UCSD-AML1 (cell line): ENCODE data around the gene PRPF6.

ENCODE experiments used
- DNase-seq: peaks from one replicate; lab custom pipeline; 2025; ENCODE audit not compliant: unreplicated experiment; lab: John Stamatoyannopoulos, UW

Gene PRPF6

DNA sequence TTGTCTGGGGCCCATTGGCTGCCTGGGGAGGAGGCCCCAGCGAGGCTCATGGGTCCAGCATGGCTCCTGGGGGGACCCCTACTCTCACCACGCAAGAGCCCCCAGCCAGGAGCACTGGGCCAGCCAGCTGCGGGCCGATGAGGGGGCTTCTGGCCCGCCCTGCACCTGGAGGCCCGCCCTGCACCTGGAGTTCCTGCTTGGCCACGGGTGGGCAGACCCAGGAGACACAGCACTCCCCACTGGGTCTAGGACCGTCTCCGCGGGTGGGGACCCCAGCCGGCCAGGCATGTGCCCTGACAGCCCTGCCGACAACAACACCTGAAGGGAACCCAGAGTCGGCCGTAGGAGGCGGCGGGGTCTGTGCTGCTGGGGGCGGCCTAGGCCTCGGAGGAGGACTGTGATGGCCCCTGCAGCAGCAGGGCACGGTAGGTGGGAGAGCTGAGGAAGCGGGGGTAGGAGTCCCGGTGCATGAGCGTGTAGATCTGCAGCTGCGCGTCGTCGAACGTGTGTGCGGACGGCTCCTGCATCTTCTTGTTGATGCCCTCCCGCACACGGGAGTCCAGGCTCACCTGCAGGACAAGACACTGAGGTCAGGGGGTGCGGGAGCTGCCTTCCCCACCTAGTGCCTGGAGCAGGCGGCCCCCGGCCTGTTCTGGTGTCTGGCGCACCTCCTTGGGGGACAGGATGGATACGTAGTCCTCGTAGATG, 92.7 kb downstream of the PRPF6 start:
- no peak for DNase-seq

DNA sequence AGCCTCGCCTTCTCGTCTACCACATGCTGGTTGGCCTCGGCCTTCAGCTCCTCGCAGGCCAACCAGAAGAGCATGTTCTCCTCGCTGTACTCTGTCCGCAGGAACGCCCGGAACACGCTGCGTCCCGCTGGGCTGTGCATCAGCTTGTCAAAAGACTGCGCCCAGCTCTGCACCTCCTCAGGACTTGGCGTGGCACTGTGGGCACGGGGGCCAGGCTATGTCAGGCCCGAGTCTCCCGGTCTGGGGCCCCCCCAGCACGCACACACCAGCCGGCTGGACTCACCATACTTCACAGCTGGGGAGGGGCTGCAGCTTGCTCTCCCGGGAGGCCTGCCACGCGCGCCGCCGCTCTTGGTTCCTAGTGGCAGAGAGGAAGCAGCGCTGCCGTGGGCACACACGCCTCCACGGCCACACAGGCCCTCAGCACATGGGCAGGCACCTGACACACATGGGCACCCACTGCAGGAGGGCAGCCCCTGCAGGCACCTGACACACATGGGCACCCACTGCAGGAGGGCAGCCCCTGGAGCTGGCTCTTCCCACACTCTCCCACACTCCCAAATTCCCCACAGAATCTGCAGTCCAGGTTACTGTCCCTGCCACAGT, 93.4 kb downstream of the PRPF6 start:
- DNase-seq, result no peak

DNA sequence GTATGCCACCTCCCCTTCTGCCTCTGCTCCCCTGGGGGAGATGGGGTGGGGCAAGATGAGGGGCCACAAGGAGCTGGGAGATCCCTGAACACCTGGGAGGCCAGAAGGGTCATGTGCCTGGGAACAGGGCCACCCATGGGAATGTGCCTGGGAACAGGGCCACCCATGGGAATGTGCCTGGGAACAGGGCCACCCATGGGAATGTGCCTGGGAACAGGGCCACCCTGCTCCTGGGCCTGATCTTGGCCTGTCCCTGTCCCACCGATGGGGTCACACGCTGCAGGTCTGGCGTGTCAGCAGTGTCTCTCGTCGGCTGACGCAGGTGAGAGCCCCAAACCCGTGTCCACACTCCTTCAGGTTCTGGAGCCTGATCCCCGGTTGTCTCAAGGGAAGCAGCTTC, 94.0 kb downstream of the PRPF6 start:
- DNase-seq, result no peak

GRCh38 chr20:64075556-64075955, 94.6 kb downstream of the PRPF6 start:
- DNase-seq, result no peak

DNA sequence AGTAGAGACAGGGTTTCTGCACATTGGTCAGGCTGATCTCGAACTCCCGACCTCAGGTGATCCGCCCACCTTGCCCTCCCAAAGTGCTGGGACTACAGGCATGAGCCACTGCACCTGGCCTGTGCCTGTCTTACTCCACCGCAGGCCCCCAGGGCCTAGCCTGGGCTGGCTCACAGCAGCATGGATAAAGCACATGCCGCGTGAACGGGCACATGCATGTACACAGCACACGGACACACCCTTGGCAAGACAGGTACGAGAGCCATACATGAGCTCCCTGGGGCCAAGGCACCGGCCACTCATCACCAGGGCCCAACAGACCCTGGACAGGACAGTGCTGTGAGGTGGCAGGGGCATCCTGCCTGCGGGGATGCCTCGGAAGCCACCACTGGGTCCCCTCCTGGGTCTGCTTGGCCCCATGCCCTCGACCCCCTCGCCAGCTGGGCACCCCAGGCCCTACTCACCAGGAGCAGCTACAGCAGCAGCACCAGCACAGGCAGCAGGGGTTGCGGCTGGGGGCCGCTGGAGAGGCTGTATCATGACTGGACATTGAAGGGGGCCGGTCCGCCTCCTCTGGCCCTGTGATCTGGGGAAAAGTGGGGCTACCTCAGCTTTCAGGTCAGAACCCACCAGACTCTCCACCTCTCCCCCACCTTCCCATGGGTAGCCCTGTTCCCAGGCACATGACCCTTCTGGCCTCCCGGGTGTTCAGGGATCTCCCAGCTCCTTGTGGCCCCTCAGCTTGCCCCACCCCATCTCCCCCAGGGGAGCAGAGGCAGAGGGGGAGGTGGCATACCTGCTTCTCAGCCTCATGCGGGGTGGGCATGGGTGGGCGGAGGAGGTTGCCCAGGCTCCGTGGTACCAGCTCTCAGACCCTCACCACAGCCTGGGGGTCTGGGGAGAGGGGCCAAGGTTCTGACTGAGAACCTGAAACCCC, 95.4 kb downstream of the PRPF6 start:
- no peak for DNase-seq

DNA sequence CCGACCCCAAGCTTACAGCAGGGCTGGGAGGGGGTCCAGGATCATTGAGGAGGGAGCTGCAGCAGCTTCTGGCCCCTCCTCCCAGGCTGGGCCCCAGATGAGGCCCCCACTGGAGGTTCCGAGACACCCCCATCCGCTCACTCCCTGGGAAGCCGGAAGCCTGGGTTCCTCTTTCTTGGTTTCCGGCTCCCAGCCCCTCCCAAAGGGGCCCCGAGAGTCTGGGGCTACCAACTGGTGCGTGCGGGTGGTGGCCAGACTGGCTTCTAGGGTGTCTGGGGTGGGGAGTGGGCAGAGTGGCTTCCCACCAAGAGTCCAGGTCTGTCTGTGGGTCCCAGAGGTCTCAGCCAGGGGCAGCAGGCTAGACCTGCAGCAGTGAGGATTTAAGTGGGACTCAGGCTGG, 96.2 kb downstream of the PRPF6 start:
- DNase-seq, result peak; percentile 82

- DNase-seq, result no peak
These were observed 96.6 kb downstream of the PRPF6 start for GRCh38 chr20:64077541-64077875.

DNA sequence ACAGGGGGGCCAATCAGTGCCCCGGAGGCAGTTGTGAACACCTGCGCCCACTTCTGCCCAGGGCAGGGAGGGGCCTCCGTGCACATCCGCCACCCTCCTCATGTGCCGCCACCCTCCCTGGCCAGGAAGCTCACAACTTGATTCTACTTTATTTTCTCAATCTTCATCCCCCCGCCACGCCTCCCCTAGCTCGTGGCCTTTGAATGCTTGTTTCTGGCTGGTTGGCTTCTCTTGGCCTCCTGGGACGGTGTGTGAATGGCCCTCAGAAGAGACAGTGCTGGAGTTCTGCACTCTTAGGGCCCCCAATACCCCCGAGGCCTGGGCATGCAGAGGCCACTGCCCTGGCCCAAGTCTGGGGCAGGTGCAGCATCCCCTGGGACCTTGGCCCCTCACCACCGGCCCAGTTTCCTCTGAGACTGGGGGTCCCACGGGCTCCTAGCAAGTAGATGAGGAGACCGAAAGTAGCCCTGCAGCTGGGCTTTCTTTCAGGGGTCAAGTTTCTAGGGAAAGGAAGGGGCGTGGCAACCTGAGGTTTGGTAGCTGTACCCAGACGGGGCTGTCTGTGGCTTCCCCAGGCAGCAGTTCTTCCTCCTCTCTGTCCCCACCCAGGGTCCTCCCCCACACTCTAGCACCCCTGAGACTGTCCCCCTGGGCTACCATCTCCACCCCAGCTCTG, 97.1 kb downstream of the PRPF6 start:
- DNase-seq, result peak; percentile 75

GRCh38 chr20:64078934-64079272, 98.0 kb downstream of the PRPF6 start:
- DNase-seq, result no peak

DNA sequence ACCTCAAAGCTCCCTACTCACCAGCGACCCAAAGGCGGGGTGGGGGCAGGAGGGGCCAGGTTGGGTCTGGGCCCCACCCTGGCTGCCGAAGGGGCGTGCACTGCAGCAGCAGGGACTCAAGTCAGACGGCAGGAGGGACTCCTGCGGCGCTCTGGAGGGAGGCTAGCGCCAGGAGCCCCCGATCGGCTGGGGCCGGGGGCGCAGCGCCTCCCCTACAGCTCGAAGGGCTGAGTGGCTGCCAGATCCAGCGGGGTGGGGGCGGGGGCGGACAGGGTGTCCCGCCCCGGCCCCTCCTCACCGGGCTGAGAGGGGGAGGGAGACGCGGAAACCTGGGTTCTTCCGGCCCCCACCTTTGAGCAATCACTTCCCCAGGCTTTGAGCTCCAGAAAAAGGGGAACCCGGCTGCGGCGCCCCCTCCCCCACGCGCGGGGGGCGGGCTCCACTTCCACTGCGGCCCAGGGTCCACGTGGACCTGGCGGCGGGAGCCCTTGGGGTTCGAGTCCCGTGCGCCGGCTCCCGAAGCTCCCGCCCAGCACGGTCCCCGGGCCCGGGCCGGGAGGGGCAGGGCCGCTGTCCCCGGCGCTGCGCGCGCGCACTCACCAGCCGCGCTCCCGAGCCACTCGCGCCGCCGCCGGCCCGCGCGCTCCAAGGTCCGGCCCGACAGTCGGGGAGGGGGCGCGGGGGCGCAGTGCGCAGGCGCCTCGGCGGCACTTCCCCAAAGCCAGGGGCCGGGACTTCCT, 98.5 kb downstream of the PRPF6 start, which contains the start of gene RGS19:
TSS of gene RGS19 (minus strand) at position 246 of the 740 bp plus-strand sequence. CDS start 2,632 bp downstream, outside the sequence.
- peak; percentile 96 for DNase-seq

DNA sequence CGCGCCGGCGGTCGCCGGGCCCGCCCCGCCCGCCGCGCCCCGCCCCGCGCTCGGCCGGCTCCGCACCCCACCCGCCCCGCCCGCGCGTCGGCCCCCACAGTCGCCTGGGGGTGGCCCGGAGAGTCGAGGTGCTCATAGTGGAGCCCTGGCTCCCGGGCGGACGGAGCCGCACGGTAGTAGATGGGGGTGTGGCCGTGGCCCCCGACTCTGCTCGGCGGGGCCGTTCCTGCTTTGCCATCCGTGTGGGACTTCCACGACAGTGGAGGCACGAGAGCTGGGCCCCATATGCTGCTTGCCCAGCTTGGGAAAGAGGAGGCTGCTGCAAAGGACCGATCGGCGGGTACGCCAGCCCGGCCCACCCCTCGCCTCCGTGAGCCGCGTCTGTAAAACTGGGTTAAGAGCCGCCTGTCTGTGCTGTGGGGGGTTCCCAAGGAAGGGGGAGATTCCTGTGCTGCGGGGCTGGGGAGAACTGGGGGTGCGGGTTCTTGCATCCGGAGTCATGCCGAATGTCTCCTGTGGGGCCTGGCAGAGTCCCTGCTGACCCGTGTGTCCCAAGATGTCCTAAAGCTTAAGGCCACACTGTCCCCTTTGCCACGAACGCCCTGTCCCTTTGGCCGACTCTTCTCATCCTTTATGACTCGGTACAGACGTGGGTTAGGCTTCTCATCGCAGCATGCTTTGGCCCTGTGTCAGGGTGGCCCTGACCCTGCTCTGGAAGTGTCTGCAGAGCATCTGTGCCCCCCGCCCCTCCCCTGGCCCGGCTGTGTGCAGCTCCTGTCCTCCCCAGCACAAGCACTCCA, 99.3 kb downstream of the PRPF6 start, which contains the start of gene OPRL1:
TSS of gene OPRL1 (plus strand) at position 70 of the 800 bp plus-strand sequence. CDS start 12,639 bp downstream, outside the sequence.
- no peak for DNase-seq

GRCh38 chr20:64080813-64081623, 100.1 kb downstream of the PRPF6 start:
- no peak for DNase-seq

- no peak for DNase-seq
These were observed 100.7 kb downstream of the PRPF6 start for GRCh38 chr20:64081624-64081964.

DNA sequence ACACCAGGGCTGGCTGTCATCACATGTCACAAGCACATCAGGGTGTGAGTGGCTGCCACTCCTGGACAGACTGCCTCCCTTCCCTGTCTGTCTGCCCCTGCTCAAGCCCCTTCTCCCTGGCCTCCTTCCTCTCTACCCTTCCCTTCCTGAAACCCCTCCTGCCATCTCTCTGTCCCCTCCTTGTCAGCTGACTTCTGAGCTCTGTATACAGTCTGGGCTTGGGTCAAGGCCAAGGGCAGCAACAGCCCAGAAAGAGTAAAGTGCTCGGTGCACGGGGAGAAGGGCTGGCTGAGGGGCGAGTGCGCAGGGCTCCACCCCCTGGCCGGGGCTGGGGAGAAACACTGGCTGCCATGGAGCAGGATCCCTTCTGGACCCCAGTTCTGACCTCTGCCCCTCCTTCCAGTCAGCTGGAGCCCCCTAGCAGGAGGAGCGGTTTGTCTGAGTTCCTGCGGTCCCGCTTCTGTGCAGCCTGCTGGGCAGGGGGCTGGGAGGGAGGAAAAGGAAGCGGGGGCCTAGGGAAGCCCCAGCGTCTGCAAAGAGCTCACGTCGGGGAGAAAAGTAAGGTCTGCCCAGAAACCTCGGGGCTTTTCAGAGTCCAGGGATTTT, 101.3 kb downstream of the PRPF6 start:
- DNase-seq, result peak; percentile 70
